GM12892 (cell line): ENCODE results near the gene GCNT4.

ENCODE experiments used
- POLR2A ChIP-seq: IDR thresholded peaks from 2 replicates; pipeline ENCODE4 v1.6.1; 2011; ENCODE audit warnings: low read depth, low read length, control low read depth
- POLR2AphosphoS5 ChIP-seq: IDR thresholded peaks from 2 replicates; pipeline ENCODE4 v1.6.1; 2011; ENCODE audit warnings: low read depth, low read length, control low read depth
- TAF1 ChIP-seq: IDR thresholded peaks from 2 replicates; pipeline ENCODE4 v1.6.1; 2011; ENCODE audit warnings: low read depth, mild to moderate bottlenecking, control low read depth, low read length, borderline replicate concordance

GRCh38 chr5:75089137-75089536 lies 36.8 kb upstream of the GCNT4 start:
- TF ChIP-seq POLR2AphosphoS5 (no peak), POLR2A (no peak), TAF1 (no peak)
